Neural crest cell (in vitro differentiated cells): ENCODE measurements around the gene SMAD2. TPM values are rescaled to one million over a fixed set of nuclear protein-coding genes. Genes with fewer than 3 reads are reported as not detected.

Experiments used
- DNase-seq: peaks from one replicate; pipeline ENCODE4 v3.0.0; 2021; ENCODE audit warnings: low read depth, mixed read lengths, low spot score
- H3K27ac Mint-ChIP-seq: one replicate; pipeline ENCODE4 v1.8.0; 2021; ENCODE audit warnings: mild to moderate bottlenecking, mixed read lengths; ENCODE audit not compliant: unreplicated experiment
- H3K27me3 Mint-ChIP-seq: 2 replicates; pipeline ENCODE4 v1.8.0; 2021; ENCODE audit warnings: low read depth, mild to moderate bottlenecking, mixed read lengths
- H3K36me3 Mint-ChIP-seq: 2 replicates; pipeline ENCODE4 v1.8.0; 2021; ENCODE audit warnings: low read depth, mild to moderate bottlenecking, mixed read lengths
- H3K4me1 Mint-ChIP-seq: 2 replicates; pipeline ENCODE4 v1.8.0; 2021; ENCODE audit warnings: mixed read lengths
- H3K4me3 Mint-ChIP-seq: one replicate; pipeline ENCODE4 v1.8.0; 2021; ENCODE audit warnings: mild to moderate bottlenecking, mixed read lengths
- H3K9me3 Mint-ChIP-seq: 2 replicates; pipeline ENCODE4 v1.8.0; 2021; ENCODE audit warnings: mixed read lengths
- CTCF ChIP-seq: fragments of 200-600 bp; sonication (generic); conservative IDR thresholded peaks from 2 replicates; pipeline ENCODE4 v1.5.0; 2021; ENCODE audit warnings: antibody characterized with exemption, mild to moderate bottlenecking
- total RNA-seq: library from RNA; stranded (reverse); gene quantifications from 2 replicates; pipeline ENCODE4 v1.2.1, GENCODE V29; 2021

The SMAD2 gene
- total RNA-seq, 1 donor from 2014 or later: 117 TPM

DNA sequence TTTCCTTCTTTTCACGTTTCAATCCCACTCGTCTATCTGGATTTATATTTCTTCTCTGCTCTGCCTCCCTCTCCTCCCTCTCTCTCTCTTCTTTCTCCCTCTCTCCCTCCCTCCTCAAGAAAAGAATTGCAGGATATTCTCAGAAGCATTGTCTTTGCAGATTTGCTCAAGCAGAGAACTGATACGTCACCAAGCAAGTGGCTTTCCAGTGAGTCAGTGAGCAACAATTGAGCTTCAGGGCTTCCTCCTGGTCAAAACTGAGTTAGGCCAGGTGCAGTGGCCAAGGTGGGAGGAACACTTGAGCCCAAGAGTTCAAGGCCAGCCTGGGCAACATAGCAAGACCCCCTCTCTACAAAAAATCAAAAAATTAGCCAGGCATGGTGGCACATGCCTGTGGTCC, 151.1 kb downstream of the SMAD2 start:
- TF ChIP-seq CTCF: no peak
- H3K4me3 Mint-ChIP-seq: no peak overlapping the region
- peaks cover 9% of the 10 kb centered on the region for H3K27me3 Mint-ChIP-seq
- peaks cover 1% of the 10 kb centered on the region for H3K36me3 Mint-ChIP-seq
- no peaks in the 10 kb centered on the region for H3K4me1 Mint-ChIP-seq
- peaks cover 4% of the 10 kb centered on the region for H3K9me3 Mint-ChIP-seq
- H3K27ac Mint-ChIP-seq: no peak overlapping the region
- DNase-seq: no peak

DNA sequence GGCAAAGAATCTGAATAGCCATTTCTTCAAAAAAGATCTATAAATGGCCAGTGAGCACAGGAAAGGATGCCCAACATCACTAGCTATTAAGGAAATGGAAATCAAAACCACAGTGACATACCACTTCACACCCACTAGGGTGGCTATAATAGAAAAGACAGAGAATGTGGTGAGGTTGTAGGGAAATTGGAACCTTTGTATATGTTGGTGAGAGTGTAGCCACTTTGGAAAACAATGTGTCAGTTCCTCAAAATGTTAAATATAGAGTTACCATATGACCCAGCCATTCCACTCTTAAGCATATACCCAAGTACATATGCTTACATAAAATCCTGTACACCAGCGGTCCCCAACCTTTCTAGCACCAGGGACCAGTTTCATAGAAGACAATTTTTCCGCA, 152.8 kb downstream of the SMAD2 start:
- Mint-ChIP-seq H3K27ac (no peak overlapping the region), H3K36me3 (no peaks in the 10 kb centered on the region), H3K9me3 (no peaks in the 10 kb centered on the region), H3K4me3 (no peak overlapping the region), H3K27me3 (peaks cover 9% of the 10 kb centered on the region), H3K4me1 (no peaks in the 10 kb centered on the region)
- TF ChIP-seq CTCF: no peak
- DNase-seq: no peak

- H3K36me3 Mint-ChIP-seq: no peaks in the 10 kb centered on the region
- no peak overlapping the region for H3K4me3 Mint-ChIP-seq
- peaks cover 9% of the 10 kb centered on the region for H3K27me3 Mint-ChIP-seq
- no peaks in the 10 kb centered on the region for H3K4me1 Mint-ChIP-seq
- no peak for DNase-seq
- no peak for TF ChIP-seq CTCF
- H3K27ac Mint-ChIP-seq: no peak overlapping the region
- H3K9me3 Mint-ChIP-seq: no peaks in the 10 kb centered on the region
These were observed 154.5 kb downstream of the SMAD2 start for GRCh38 chr18:47775961-47776360.

DNA sequence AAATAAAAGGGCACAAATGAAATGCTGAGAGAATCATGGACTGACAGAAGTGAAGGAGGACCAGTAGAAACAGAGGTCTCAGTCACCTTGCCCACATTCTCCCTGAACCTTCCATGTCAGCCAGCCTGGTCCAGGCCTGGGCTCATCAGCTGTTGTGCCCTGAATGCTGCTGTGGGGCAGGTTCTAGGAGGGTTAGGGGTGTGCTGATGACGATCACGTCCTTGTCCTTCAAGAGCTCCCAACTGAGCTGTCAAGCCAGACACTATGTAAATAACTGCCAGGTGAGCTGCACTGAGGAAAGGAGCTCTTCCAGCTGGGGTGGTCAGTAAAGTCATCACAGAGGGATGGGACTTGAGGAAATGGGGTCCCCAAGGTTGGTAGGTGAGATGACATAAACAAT, 156.5 kb downstream of the SMAD2 start:
- Mint-ChIP-seq H3K27me3 (peaks cover 4% of the 10 kb centered on the region), H3K27ac (no peak overlapping the region), H3K4me3 (no peak overlapping the region), H3K4me1 (no peaks in the 10 kb centered on the region), H3K36me3 (no peaks in the 10 kb centered on the region), H3K9me3 (no peaks in the 10 kb centered on the region)
- DNase-seq: no peak
- TF ChIP-seq CTCF: no peak

DNA sequence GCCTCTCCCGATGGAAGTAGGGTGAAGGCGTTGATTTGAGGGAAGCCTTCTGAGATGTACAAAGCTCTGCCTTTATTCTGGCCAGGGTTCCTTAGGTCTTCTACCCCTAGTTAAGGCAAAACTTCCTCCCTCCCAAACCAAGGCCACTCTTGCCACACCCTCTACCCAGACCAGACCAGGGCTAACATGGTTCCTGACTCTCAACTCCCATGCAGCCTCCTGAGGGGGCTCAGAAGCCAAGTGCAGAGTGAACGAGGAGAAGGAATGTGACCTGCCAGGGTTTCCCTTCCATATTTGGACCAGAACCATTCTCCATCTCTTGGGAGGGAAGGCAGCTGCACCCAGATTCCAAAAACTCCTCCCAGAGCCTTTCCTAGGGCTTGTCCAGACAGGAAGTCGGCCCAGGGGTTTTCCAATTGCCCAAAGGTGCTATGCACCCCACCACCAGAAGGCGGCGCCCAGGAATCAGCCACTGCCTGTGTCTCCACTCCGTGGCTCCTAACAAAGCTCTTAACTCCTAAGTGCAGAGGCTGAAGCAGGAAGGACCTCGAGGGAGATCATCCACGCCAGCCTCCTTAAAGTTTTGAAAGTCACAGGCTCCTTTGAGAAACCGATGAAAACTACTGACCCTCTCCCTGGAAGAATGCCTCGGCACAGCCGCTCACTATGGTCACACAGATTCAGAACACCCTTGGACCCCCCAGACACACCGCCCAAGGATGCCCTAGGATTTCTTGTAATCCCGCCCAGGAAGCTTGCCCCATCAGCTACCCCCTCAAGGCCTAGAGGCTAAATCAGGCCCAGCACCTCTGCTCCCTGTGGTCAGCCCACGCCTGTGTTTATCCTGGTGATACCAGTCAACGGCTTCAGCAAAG, 157.8 kb downstream of the SMAD2 start:
- no peaks in the 10 kb centered on the region for H3K4me1 Mint-ChIP-seq
- H3K4me3 Mint-ChIP-seq: no peak overlapping the region
- H3K27me3 Mint-ChIP-seq: peaks cover 4% of the 10 kb centered on the region
- H3K27ac Mint-ChIP-seq: no peak overlapping the region
- H3K9me3 Mint-ChIP-seq: no peaks in the 10 kb centered on the region
- peak; percentile 43 for DNase-seq
- no peaks in the 10 kb centered on the region for H3K36me3 Mint-ChIP-seq
- TF ChIP-seq CTCF: peak; percentile 67
